Measurements from ENCODE around the gene SH3BP5L. TPM values are rescaled to one million over a fixed set of nuclear protein-coding genes. Genes with fewer than 3 reads are reported as not detected.

The SH3BP5L gene
- total RNA-seq, 2 donors from 2014 or later, result 22.6 to 27.4 TPM

DNA sequence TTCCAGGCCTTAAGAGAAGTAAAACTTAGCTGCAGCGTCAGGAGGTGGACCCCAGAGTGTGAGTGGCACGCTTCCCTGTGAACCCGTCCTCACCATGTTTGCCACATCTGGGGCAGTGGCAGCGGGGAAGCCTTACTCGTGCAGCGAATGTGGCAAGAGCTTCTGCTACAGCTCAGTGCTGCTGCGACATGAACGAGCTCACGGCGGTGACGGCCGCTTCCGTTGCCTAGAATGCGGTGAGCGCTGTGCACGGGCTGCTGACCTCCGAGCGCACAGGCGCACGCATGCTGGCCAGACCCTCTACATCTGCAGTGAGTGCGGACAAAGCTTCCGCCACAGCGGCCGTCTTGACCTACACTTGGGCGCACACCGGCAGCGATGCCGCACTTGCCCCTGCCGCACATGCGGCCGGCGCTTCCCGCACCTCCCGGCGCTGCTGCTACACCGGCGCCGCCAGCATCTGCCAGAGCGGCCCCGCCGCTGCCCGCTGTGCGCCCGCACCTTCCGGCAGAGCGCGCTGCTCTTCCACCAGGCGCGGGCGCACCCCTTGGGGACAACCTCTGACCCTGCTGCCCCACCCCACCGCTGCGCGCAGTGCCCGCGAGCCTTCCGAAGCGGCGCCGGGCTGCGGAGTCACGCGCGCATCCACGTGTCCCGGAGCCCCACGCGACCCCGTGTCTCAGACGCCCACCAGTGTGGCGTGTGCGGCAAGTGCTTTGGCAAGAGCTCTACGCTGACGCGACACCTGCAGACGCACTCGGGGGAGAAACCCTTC is 21.7 kb upstream of the SH3BP5L start:
- Histone ChIP-seq H3K36me3 (peaks cover 47% of the 10 kb centered on the region), H3K27me3 (replicated peaks; ENCODE audit: insufficient read depth) (no peaks in the 10 kb centered on the region)
- no peak for DNase-seq (ENCODE audit: low spot score)

GRCh38 chr1:248844526-248844925 is 18.8 kb upstream of the SH3BP5L start:
- Histone ChIP-seq H3K4me3 (no peak overlapping the region), H3K4me1 (ENCODE audit: control insufficient read depth in 1 of 2, low read depth in 2 of 2) (peaks cover 9 to 25% of the 10 kb centered on the region in 2 donors), H3K9me3 (no peaks in the 10 kb centered on the region), H3K27me3 (replicated peaks; ENCODE audit: insufficient read depth) (no peaks in the 10 kb centered on the region), H3K27ac (no peak overlapping the region), H3K36me3 (peaks cover 43% of the 10 kb centered on the region)
- DNase-seq (ENCODE audit: low spot score), result no peak
- TF ChIP-seq, protein P1, sequence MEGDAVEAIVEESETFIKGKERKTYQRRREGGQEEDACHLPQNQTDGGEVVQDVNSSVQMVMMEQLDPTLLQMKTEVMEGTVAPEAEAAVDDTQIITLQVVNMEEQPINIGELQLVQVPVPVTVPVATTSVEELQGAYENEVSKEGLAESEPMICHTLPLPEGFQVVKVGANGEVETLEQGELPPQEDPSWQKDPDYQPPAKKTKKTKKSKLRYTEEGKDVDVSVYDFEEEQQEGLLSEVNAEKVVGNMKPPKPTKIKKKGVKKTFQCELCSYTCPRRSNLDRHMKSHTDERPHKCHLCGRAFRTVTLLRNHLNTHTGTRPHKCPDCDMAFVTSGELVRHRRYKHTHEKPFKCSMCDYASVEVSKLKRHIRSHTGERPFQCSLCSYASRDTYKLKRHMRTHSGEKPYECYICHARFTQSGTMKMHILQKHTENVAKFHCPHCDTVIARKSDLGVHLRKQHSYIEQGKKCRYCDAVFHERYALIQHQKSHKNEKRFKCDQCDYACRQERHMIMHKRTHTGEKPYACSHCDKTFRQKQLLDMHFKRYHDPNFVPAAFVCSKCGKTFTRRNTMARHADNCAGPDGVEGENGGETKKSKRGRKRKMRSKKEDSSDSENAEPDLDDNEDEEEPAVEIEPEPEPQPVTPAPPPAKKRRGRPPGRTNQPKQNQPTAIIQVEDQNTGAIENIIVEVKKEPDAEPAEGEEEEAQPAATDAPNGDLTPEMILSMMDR (IDR thresholded peaks at IDR 0.05), result no peak
- no peak for ATAC-seq (ENCODE audit: insufficient number of reproducible peaks, low FRiP score, low read depth)

More for the DNA sequence above, 21.7 kb upstream of the SH3BP5L start:
- no peak for ATAC-seq (ENCODE audit: insufficient number of reproducible peaks, low FRiP score, low read depth)
- Histone ChIP-seq H3K4me3 (no peak overlapping the region), H3K4me1 (ENCODE audit: control insufficient read depth in 1 of 2, low read depth in 2 of 2) (peaks cover 0 to 7% of the 10 kb centered on the region in 2 donors), H3K27ac (no peak overlapping the region), H3K9me3 (no peaks in the 10 kb centered on the region)
- TF ChIP-seq, protein P1 (IDR thresholded peaks at IDR 0.05), result no peak

- H3K4me3 ChIP-seq, result no peak overlapping the region
- TF ChIP-seq, protein P1 (IDR thresholded peaks at IDR 0.05), result no peak
- H3K4me1 ChIP-seq (ENCODE audit: control insufficient read depth in 1 of 2, low read depth in 2 of 2), result peaks cover 13 to 31% of the 10 kb centered on the region in 2 donors
- peaks cover 34% of the 10 kb centered on the region for H3K36me3 ChIP-seq
- no peak for DNase-seq (ENCODE audit: low spot score)
- H3K9me3 ChIP-seq, result no peaks in the 10 kb centered on the region
- H3K27me3 ChIP-seq (replicated peaks; ENCODE audit: insufficient read depth), result no peaks in the 10 kb centered on the region
- no peak for ATAC-seq (ENCODE audit: insufficient number of reproducible peaks, low FRiP score, low read depth)
- H3K27ac ChIP-seq, result no peak overlapping the region
These were observed 18.0 kb upstream of the SH3BP5L start for GRCh38 chr1:248843687-248844086.

DNA sequence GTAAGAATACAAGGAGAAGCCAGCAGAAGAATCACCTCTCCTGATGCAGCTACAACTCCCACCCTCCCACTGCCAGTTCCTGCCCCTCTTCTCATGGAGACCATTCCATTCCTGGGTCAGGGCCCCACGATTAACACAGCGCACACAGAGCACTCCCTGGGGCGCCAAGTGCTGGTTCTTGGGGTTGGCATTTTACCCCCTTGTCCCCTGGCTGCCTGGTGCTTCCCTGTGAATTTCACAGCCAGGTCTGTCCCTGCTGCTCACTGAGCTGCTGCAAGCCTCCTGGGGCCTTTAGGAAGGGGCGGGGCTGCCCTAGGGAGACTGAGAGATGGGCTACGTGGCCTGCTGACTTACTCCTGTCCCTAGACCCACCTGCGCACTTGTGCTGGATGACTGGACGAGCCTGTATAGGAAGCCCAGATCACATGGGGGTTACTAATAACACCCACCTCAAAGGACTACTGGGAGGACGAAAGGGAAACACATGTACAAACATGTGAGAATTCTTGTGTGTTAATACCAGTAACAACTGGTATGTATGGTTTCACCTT is 17.1 kb upstream of the SH3BP5L start:
- Histone ChIP-seq H3K4me1 (ENCODE audit: control insufficient read depth in 1 of 2, low read depth in 2 of 2) (peaks cover 13 to 31% of the 10 kb centered on the region in 2 donors), H3K9me3 (no peaks in the 10 kb centered on the region), H3K27ac (peak overlapping the region; percentile 33 to 79), H3K36me3 (peaks cover 26% of the 10 kb centered on the region), H3K27me3 (replicated peaks; ENCODE audit: insufficient read depth) (no peaks in the 10 kb centered on the region), H3K4me3 (no peak overlapping the region)
- TF ChIP-seq, protein P1 (IDR thresholded peaks at IDR 0.05), result no peak
- ATAC-seq (ENCODE audit: insufficient number of reproducible peaks, low FRiP score, low read depth) (no peak), DNase-seq (ENCODE audit: low spot score) (no peak)

GRCh38 chr1:248841702-248842395 is 16.1 kb upstream of the SH3BP5L start:
- Histone ChIP-seq H3K27ac (peak overlapping the region; percentile 33 to 79), H3K4me1 (ENCODE audit: control insufficient read depth in 1 of 2, low read depth in 2 of 2) (peaks cover 13 to 37% of the 10 kb centered on the region in 2 donors), H3K9me3 (no peaks in the 10 kb centered on the region), H3K36me3 (peaks cover 16% of the 10 kb centered on the region), H3K27me3 (replicated peaks; ENCODE audit: insufficient read depth) (no peaks in the 10 kb centered on the region), H3K4me3 (peak overlapping the region; percentile 45)
- ATAC-seq (ENCODE audit: insufficient number of reproducible peaks, low FRiP score, low read depth) (no peak), DNase-seq (ENCODE audit: low spot score) (no peak)
- TF ChIP-seq, protein P1 (IDR thresholded peaks at IDR 0.05), result peak; percentile 42

Data from thoracic aorta (tissue), 2 donors.